NB4 (cell line): Measurements from ENCODE around the gene GYPC.

Experiments
- CTCF ChIP-seq: IDR thresholded peaks from one replicate; pipeline ENCODE4 v1.5.1; 2012; ENCODE audit warnings: low read depth, low read length
- MAX ChIP-seq: IDR thresholded peaks from 2 replicates; pipeline ENCODE4 v1.6.1; 2011; ENCODE audit warnings: low read depth, low read length
- POLR2A ChIP-seq: IDR thresholded peaks from 2 replicates; pipeline ENCODE4 v1.6.1; 2011; ENCODE audit warnings: mild to moderate bottlenecking; ENCODE audit not compliant: insufficient read length; ENCODE audit errors: extremely low read depth

GRCh38 chr2:126627643-126628042 lies 28.3 kb upstream of the GYPC start:
- TF ChIP-seq CTCF (no peak), MAX (no peak), POLR2A (no peak)
